ENCODE results near the gene SLAIN2.

SLAIN2 gene

DNA sequence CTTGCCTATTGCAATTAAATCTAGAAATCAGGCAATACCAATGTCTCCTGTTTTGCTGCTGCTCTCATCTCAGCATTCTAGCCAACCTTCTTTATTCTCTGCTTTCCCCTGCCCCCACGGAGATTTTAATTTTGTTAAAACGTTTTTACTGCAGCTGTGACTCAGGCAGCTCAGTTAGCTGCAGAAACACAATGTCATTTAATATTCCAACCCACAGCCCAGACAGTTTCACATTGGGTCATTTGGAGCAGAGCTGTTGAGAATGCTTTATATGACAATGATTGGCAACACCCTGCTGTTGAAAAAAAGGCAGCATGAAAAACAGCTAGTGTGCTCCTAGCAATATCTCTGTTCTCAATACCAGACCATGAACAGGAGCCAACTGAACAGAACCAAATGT lies 129.2 kb downstream of the SLAIN2 start:
- TF ChIP-seq, protein P1, sequence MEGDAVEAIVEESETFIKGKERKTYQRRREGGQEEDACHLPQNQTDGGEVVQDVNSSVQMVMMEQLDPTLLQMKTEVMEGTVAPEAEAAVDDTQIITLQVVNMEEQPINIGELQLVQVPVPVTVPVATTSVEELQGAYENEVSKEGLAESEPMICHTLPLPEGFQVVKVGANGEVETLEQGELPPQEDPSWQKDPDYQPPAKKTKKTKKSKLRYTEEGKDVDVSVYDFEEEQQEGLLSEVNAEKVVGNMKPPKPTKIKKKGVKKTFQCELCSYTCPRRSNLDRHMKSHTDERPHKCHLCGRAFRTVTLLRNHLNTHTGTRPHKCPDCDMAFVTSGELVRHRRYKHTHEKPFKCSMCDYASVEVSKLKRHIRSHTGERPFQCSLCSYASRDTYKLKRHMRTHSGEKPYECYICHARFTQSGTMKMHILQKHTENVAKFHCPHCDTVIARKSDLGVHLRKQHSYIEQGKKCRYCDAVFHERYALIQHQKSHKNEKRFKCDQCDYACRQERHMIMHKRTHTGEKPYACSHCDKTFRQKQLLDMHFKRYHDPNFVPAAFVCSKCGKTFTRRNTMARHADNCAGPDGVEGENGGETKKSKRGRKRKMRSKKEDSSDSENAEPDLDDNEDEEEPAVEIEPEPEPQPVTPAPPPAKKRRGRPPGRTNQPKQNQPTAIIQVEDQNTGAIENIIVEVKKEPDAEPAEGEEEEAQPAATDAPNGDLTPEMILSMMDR (IDR thresholded peaks at IDR 0.05; ENCODE audit: insufficient read depth, missing control alignments): no peak

GRCh38 chr4:48472794-48473193 lies 131.5 kb downstream of the SLAIN2 start:
- TF ChIP-seq, protein P1 (IDR thresholded peaks at IDR 0.05; ENCODE audit: insufficient read depth, missing control alignments): no peak
- DNase-seq (ENCODE audit: insufficient read length, low spot score) (no peak), FAIRE-seq (no peak)

More for the DNA sequence above, 129.2 kb downstream of the SLAIN2 start:
- DNase-seq (ENCODE audit: insufficient read length, low spot score) (no peak), FAIRE-seq (no peak)

- DNase-seq (ENCODE audit: insufficient read length, low spot score) (no peak), FAIRE-seq (no peak)
- TF ChIP-seq, protein P1 (IDR thresholded peaks at IDR 0.05; ENCODE audit: insufficient read depth, missing control alignments): no peak
Observed at GRCh38 chr4:48475770-48476169, 134.4 kb downstream of the SLAIN2 start.
